Left cardiac atrium (tissue), 4 donors: ENCODE data around the gene TARDBP. TPM values are rescaled to one million over a fixed set of nuclear protein-coding genes. Genes with fewer than 3 reads are reported as not detected.
"Not testable (repeated sequence)": the region's sequence is repeated elsewhere in the genome, so short reads cannot be mapped to it uniquely, and the experiment has no call there.

Experiments
- ATAC-seq, 2 donors: fragments of 200-7000 bp; cut with Tn5 transposase; one replicate each; pipeline ENCODE4 v1.9.1; 2020; ENCODE audit warnings: mild to moderate bottlenecking in 2 of 2, moderate library complexity in 2 of 2
- DNase-seq: peaks from one replicate; pipeline ENCODE4 v3.0.0-alpha.2; 2020
- intact Hi-C, 2 donors: fragments of 100-400 bp; cut with DNase I; formaldehyde crosslinking; loops; one replicate each; pipeline versions ENCODE4 v1.14.1 to v1.15.1; 2022 to 2023
- total RNA-seq, 2 donors: library from RNA; stranded (reverse); fragmentation: NEBNext Ultra II Directional; extraction: Animal tissue kit (Norgen Biotek cat#: 25700); gene quantifications; one replicate each; pipeline ENCODE4 v1.2.1, GENCODE V29; 2021
- donor health status: DM: no; HTN: yes; CAD: no.
- donor health status: DM: no; HTN: yes; CAD: no; lungs with severe emphysema.
- donor health status: DM: yes; HTN: yes; CAD: no.
- donor health status: Dilated cardiomyopathy.

Gene TARDBP
- total RNA-seq, 2 donors from 2014 or later = 102 to 119 TPM

DNA sequence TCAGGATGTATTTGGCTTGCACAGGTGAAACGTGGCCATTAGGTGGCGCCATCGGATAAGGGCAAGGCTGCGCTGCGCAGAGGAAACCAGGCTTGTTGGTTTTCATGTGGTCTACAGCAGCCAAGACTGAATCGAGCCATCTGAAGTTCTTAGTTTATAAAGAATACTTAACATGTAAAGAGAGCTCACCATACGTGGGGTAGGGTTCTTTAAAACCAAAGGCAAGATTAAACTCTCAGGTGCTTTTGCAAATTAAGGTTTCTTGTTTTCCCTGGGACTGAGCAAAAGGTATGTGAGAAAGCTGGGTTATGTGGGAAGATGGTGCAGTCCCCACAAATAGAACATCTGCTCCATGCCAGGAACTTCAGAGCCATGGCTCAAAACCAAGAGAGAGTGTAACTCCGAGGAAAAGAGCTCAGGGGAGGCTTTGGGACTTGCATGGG lies 25.3 kb downstream of the TARDBP start:
- intact Hi-C loops = loop anchor here (5.0 kb wide), 3 partner anchors 605 to 685 kb away; no protein-coding TSS in a partner anchor
- DNase-seq (peak; percentile 88), ATAC-seq (peak; percentile 92 to 97)

- DNase-seq = no peak
- intact Hi-C loops = loop anchor here (5.0 kb wide), 3 partner anchors 603 to 683 kb away; no protein-coding TSS in a partner anchor
- ATAC-seq = no peak
Observed at GRCh38 chr1:11039351-11040104, 27.1 kb downstream of the TARDBP start.

DNA sequence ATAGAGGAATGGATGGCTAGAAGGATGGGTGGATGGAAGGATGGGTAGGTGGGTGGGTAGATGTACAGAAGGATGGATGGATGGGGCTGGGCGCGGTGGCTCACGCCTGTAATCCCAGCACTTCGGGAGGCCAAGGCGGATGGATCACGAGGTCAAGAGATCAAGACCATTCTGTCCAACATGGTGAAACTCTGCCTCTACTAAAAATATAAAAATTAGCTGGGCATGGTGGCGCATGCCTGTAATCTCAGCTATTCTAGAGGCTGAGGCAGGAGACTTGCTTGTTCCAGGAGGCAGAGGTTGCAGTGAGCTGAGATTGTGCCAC lies 27.6 kb downstream of the TARDBP start:
- ATAC-seq, DNase-seq, intact Hi-C loops: not testable (repeated sequence)

DNA sequence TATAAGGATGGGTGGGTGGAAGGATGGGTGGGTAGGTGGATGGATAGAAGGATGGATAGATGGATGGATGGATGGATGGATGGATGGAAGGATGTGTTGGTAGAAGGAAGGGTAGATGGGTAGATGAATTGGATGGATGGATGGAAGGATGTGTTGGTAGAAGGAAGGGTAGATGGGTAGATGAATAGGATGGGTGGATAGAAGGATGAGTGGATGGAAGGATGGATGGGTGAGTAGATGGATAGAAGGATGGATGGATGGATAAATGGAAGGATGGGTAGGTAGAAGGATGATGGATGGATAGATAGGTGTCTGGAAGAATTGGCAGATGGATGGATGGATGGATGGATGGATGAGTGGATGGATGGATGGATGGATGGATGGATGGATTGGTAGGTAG lies 28.6 kb downstream of the TARDBP start:
- intact Hi-C loops = no loop called here

GRCh38 chr1:11042065-11042464 lies 29.6 kb downstream of the TARDBP start:
- intact Hi-C loops = no loop called here
- DNase-seq (no peak), ATAC-seq (no peak)

More for the DNA sequence above, 28.6 kb downstream of the TARDBP start:
- DNase-seq = no peak
- no peak for ATAC-seq

GRCh38 chr1:11042995-11043874 lies 30.8 kb downstream of the TARDBP start:
- intact Hi-C loops = no loop called here
- ATAC-seq (no peak), DNase-seq (no peak)

DNA sequence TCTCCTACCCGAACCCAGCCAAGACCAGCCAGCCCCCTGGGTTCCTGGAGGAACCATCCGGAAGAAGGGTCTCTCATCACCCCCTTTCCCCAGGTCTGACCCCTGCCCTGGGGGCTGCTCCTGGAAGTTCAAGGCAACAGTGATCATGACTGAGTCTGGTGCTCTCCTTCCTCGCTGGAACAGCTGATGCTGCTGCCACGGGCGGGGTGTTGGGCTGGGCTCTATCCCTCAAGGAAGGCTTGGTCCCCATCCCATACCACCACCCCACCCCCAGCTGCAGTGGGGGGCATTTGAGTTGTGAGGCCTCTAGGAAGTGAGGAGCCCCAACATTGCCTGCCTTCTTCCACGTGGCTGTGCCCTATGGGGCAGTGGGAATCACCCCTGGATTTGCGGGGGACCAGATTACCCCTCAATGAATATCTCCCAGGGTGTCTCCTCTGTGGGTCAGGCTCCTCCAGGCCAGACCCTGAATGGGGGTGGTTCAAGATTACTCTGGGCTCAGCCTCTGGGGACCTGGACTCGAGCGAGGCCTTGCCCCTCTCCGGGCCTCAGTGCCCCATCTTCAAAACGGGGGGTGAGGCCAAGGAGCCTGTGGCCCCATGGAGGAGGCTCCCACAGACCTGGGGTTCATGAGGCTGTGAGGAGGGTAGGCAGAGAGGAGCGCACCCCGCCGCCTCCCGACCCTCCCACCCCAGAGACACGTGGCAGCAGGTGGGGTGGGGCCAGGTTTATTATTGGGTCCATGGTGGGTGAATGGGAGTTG lies 31.8 kb downstream of the TARDBP start:
- intact Hi-C loops = no loop called here
- no peak for DNase-seq
- no peak for ATAC-seq

DNA sequence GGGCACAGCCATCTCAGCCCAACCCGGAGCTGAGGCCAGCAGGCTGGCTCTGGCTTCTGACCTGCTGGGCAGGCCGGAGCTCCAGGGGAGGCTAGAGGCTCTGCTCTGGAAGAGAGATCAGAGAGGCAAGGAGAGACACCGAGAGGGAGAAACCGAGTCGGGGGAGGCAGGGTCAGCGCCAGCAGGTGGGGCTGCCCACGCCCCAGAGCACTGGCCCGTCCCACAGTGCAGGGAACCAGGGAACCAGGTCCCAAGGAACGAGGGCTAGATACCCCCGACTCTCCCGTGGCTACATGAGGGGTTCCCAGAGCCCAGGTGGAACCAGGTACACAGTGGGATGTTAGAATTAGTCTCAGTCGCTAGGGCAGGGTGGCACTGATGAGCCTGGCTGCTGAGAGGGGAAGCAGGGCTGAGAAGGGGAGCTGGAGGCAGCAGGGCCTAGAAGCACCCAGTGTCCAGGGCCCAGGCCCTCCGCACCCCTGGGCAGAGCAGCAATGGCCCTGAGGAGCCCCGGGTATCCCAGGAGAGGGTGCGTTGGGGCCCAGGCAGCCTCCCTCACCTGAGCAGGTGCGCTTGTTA lies 32.5 kb downstream of the TARDBP start:
- intact Hi-C loops = no loop called here
- DNase-seq = no peak
- ATAC-seq = no peak

DNA sequence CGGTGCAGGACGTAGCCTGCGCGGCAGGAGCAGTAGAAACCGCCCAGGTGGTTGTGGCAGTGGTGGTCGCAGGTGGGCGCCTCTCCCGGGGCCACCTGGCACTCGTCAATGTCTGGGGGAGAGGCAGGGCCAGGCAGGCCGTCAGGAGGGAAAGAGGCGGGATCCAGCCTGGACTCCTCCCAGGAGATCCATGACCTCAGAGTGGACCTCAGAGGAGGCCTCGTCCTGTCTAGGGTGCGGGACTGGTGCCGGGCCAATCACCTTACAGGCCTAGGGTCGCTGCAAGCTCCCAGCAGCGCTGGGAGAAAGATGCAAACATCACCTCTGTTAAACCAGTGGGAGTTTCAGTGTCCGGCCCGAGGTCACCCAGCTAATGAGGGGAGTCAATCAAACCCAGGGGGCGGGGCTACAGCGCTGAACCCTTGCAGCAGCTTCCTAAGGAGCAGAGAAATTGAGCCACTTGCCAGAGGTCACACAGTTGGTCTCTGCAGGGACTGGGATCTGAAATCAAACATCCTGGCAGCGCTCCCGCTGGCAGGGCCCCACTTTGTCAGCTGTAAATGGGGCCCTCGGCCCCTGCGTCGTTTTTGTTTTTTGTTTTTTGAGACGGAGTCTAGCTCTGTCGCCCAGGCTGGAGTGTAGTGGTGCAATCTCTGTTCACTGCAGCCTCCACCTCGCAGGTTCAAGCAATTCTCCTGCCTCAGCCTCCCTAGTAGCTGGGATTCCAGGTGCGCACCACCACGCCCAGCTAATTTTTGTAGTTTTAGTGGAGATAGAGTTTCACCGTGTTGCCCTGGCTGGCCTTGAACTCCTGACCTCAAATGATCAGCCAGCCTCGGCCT lies 33.2 kb downstream of the TARDBP start:
- DNase-seq (no peak), ATAC-seq (no peak)
- intact Hi-C loops = no loop called here

DNA sequence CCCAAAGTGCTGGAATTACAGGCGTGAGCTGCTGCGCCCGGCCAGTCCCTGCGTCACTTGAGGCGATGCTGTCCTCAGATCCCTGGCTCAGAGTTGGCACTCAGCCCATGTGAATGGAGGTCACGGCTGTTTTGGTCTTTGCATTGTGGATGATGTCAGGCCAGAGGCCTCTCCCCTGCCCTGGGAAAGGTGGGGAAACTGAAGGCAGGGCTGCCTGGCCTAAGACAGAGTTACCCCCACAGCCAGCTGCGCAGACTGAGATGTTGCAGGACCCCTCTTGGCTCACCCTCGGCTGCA lies 33.8 kb downstream of the TARDBP start:
- intact Hi-C loops = no loop called here
- ATAC-seq = no peak
- no peak for DNase-seq

DNA sequence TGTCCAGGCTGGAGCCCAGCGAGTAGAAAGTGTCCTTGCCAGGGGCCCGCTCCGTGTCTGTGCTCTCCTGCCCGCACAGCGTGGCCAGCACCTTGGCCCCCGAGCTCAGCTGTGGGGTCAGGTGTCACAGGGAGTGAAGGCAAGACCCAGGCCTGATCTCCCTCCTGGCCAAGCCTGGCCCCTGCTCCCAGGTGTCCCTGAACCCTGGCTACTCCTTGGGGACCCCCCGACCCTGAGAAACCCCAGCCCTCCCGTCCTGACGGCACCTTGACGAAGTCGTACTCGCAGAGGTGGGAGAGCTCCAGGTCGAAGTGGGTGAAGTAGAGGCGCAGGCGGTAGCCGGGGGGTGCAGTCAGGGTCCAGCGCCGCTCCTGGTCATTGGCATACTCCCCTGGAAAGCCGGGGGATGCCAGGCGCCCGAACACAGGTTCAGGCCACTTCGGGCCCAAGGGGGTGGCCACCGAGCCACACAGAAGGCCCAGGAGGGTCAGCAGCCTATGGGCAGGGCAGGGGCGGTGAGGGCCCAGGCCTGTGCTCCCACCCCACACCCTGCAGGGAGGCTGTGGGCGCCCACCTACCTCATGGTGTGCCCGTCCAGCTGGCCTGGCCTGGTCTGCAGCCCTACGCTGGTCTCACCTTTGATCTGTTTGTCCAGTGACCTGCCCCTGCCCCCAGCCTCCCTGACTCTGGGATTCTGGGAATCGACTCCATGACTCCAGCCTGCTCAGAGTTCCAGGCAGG lies 34.3 kb downstream of the TARDBP start, which contains the start of gene MASP2:
Gene MASP2 (minus strand): TSS at position 615 of the 741 bp plus-strand sequence. CDS start 32 bp downstream, at position 583.
- intact Hi-C loops = no loop called here
- ATAC-seq = peak; percentile 19 to 25
- no peak for DNase-seq

- DNase-seq, intact Hi-C loops, ATAC-seq: not testable (repeated sequence)
Observed at GRCh38 chr1:11051121-11051520, 38.7 kb downstream of the TARDBP start.

GRCh38 chr1:11051781-11052511 lies 39.5 kb downstream of the TARDBP start:
- ATAC-seq (no peak), DNase-seq (no peak)
- intact Hi-C loops = no loop called here

DNA sequence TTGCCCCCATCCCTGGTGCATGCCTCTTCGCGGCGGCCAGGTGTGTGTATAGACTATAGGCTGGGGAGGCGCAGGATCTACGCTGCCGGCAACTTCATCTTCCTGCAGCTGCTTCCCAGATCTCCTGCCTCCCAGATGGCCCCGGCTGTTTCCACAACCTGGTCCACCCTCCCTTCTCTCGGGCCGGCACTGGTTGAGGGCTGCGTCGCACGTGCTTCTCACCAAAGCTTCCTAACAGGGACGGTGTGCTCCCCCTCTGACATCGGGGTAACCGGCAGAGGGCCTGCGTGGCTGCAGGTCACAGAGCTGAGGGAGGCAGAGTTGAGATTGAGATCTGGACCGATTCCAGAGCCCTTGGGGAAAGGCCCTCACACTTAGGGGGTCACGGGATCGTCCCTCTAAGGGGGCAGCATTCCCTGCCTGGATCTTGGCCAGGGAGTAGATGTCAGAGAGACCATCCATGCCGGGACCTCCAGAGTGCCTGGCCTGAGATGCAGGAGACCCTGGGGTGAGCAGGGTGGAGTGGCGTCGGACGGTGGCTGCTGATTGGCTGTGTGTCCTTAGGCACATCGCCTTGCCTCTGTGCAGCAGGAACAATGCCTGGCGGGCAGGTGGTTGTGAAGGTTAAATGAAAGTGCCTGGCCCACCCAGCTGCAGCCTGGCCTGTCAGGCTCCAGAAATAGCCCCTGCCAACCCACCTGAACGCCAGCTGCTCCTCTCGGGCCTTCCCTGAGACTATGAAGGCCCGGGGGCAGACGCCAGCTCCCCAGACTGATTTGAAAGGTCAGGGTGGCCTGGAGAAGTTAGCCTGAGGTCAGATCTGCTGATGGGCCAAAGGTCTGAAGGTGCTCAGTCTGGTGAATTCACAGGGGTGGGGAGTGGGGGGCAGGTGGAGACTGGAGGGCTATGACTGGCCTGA lies 40.6 kb downstream of the TARDBP start:
- DNase-seq (no peak), ATAC-seq (peak; percentile 16 to 25)
- intact Hi-C loops = no loop called here

- DNase-seq (no peak), ATAC-seq (peak; percentile 38 to 50)
- intact Hi-C loops = no loop called here
Observed at GRCh38 chr1:11053758-11054137, 41.3 kb downstream of the TARDBP start.

GRCh38 chr1:11054181-11054580 lies 41.7 kb downstream of the TARDBP start:
- no peak for ATAC-seq

More at GRCh38 chr1:11054181-11054580, 41.7 kb downstream of the TARDBP start:
- DNase-seq = no peak
- intact Hi-C loops = no loop called here
